Measurements from ENCODE around the gene HNRNPL. TPM values are rescaled to one million over a fixed set of nuclear protein-coding genes. Genes with fewer than 3 reads are reported as not detected.
A peak's percentile ranks its signal among the peaks of the same experiment; 100 is the strongest.
"Not testable (repeated sequence)": the region's sequence is repeated elsewhere in the genome, so short reads cannot be mapped to it uniquely, and the experiment has no call there.

HNRNPL gene
- total RNA-seq, 6 experiments from 2014 or later = 89.5 to 157 (median 102) TPM

DNA sequence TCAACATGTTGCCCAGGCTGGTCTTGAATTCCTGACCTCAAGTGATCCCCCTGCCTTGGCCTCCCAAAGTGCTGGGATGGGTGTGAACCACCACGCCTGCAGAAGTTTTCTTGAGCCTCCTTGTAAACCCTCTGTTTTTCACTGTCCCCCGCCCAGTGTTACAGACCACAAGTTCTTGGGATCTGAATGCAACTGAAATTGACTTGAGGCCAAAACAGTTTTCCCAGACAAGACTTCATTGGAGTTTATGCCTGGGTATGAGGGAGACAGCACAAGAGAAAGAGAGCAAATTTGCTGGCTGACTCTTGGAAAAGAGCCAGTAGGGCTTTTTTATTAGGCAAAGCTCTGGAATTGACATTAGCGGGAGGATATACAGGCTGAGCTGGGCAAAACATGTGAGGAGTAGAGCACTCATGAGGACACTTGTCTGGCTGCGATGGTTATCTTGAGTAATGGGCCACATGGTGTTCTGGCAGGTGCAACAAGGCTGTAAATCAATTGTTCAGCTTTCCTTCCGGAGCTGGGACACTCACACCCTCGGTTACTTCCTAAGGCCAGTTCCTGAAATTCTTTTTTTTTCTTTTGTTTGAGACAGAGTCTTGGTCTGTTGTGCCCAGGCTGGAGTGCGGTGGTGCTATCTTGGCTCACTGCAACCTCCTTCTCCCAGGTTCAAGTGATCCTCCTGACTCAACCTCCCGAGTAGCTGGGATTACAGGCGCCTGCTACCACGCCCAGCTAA, 12.7 kb upstream of the HNRNPL start:
- no peak for DNase-seq
- no peak overlapping the region for H3K27ac ChIP-seq
- H3K4me1 ChIP-seq = peaks cover 0 to 22% (median 0%) of the 10 kb centered on the region in 4 donors
- TF ChIP-seq, protein P1, sequence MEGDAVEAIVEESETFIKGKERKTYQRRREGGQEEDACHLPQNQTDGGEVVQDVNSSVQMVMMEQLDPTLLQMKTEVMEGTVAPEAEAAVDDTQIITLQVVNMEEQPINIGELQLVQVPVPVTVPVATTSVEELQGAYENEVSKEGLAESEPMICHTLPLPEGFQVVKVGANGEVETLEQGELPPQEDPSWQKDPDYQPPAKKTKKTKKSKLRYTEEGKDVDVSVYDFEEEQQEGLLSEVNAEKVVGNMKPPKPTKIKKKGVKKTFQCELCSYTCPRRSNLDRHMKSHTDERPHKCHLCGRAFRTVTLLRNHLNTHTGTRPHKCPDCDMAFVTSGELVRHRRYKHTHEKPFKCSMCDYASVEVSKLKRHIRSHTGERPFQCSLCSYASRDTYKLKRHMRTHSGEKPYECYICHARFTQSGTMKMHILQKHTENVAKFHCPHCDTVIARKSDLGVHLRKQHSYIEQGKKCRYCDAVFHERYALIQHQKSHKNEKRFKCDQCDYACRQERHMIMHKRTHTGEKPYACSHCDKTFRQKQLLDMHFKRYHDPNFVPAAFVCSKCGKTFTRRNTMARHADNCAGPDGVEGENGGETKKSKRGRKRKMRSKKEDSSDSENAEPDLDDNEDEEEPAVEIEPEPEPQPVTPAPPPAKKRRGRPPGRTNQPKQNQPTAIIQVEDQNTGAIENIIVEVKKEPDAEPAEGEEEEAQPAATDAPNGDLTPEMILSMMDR (IDR thresholded peaks at IDR 0.05) = no peak
- TF ChIP-seq POLR2A (IDR thresholded peaks at IDR 0.05) = no peak
- intact Hi-C loops (cut with DNase I) = no loop called here
- ATAC-seq = peak; percentile 15 to 52 (median 40)
- no peaks in the 10 kb centered on the region for H3K36me3 ChIP-seq
- no peaks in the 10 kb centered on the region for H3K9me3 ChIP-seq
- H3K4me3 ChIP-seq = no peak overlapping the region
- WGBS (ENCODE audit: insufficient coverage, low coverage, low lambda C conversion rate, missing lambda C conversion rate) = 54% methylated on average over 10 of the region's 10 CpGs
- H3K27me3 ChIP-seq = no peaks in the 10 kb centered on the region

DNA sequence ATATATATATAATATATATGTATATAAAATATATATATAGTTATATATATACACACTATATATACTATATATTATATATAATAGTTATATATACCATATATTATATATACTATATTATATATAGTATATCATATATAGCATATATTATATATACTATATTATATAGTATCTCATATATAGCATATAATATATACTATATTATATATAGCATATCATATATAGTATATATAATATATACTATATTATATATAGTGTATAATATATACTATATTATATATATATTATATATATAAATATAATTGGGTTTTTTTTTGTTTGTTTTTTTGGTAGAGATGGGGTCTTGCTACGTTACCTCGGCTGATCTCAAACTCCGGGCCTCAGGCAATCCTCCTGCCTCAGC, 11.6 kb upstream of the HNRNPL start:
- intact Hi-C loops (cut with DNase I) = no loop called here
- no peak for DNase-seq
- Histone ChIP-seq H3K36me3 (no peaks in the 10 kb centered on the region), H3K4me1 (peaks cover 0 to 22% (median 0%) of the 10 kb centered on the region in 4 donors), H3K4me3 (no peak overlapping the region), H3K27me3 (no peaks in the 10 kb centered on the region), H3K9me3 (no peaks in the 10 kb centered on the region), H3K27ac (no peak overlapping the region)
- no peak for ATAC-seq
- TF ChIP-seq, protein P1 (IDR thresholded peaks at IDR 0.05) = no peak
- no peak for TF ChIP-seq POLR2A (IDR thresholded peaks at IDR 0.05)
- 92% methylated on average over 3 of the region's 3 CpGs for WGBS (ENCODE audit: insufficient coverage, low coverage, low lambda C conversion rate, missing lambda C conversion rate)

DNA sequence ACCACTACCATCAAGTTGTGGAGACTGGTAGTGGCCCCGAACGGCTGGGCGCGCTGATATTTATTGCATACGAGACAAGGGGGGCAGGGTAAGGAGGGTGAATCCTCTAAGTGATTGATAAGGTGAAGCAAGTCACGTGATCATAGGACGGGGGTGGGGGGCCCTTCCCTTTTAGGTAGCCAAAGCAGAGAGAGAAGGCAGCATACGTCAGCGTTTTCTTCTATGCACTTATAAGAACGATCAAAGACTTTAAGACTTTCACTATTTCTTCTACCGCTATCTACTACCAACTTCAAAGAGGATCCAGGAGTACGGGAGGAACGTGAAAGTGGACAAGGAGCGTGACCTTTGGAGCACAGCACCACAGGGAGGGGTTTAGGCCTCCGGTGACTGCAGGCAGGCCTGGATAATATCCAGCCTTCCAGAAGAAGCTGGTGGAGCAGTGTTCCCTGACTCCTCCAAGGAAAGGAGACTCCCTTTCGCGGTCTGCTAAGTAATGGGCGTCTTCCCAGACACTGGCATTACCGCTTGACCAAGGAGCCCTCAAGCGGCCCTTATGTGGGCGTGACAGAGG, 9.9 kb upstream of the HNRNPL start:
- WGBS (ENCODE audit: insufficient coverage, low coverage, low lambda C conversion rate, missing lambda C conversion rate) = 48% methylated on average over 11 of the region's 21 CpGs
- H3K9me3 ChIP-seq; H3K27ac ChIP-seq; H3K27me3 ChIP-seq; intact Hi-C loops (cut with DNase I); H3K36me3 ChIP-seq; H3K4me3 ChIP-seq; DNase-seq; ATAC-seq: not testable (repeated sequence)
- peaks cover 0 to 16% (median 0%) of the 10 kb centered on the region in 4 donors for H3K4me1 ChIP-seq

DNA sequence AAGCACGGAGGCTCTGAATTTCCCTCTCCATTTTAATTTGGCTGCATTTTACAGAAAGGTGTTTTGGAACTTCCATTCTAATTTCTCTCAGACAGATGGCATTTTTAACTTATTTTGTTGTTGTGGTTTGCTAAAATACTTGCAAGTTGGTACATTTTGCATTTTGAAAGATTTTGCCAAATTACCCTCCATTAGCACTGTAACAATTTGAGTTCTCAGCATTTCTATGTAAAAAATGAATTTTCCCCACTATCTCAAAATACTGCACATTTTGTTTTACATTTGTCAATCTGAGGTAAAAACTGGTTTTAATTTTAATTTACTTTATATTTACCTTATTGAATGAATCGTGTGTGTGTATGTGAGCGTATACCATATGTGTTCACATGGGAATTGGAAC, 7.0 kb upstream of the HNRNPL start:
- TF ChIP-seq, protein P1 (IDR thresholded peaks at IDR 0.05) = no peak
- no peak for TF ChIP-seq POLR2A (IDR thresholded peaks at IDR 0.05)
- H3K27ac ChIP-seq = no peak overlapping the region
- intact Hi-C loops (cut with DNase I) = no loop called here
- DNase-seq (no peak), ATAC-seq (no peak)
- WGBS (ENCODE audit: insufficient coverage, low coverage, low lambda C conversion rate, missing lambda C conversion rate) = 76% methylated on average over 3 of the region's 3 CpGs
- H3K4me3 ChIP-seq = no peak overlapping the region
- H3K9me3 ChIP-seq = no peaks in the 10 kb centered on the region
- no peaks in the 10 kb centered on the region for H3K36me3 ChIP-seq
- no peaks in the 10 kb centered on the region for H3K27me3 ChIP-seq
- H3K4me1 ChIP-seq = peaks cover 0 to 2% (median 0%) of the 10 kb centered on the region in 4 donors

DNA sequence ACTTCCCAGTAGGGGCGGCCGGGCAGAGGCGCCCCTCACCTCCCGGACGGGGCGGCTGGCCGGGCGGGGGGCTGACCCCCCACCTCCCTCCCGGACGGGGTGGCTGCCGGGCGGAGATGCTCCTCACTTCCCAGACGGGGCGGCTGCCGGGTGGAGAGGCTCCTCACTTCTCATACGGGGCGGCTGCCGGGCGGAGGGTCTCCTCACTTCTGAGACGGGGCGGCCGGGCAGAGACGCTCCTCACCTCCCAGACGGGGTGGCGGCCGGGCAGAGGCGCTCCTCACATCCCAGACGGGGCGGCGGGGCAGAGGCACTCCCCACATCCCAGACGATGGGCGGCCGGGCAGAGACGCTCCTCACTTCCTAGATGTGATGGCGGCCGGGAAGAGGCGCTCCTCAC, 6.0 kb upstream of the HNRNPL start:
- intact Hi-C loops (cut with DNase I); DNase-seq: not testable (repeated sequence)

DNA sequence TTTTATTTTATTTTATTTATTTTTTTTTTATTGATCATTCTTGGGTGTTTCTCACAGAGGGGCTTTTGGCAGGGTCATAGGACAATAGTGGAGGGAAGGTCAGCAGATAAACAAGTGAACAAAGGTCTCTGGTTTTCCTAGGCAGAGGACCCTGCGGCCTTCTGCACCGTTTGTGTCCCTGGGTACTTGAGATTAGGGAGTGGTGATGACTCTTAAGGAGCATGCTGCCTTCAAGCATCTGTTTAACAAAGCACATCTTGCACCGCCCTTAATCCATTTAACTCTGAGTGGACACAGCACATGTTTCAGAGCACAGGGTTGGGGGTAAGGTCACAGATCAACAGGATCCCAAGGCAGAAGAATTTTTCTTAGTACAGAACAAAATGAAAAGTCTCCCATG, 5.2 kb upstream of the HNRNPL start:
- H3K4me3 ChIP-seq; H3K4me1 ChIP-seq; H3K27me3 ChIP-seq; DNase-seq; ATAC-seq; H3K36me3 ChIP-seq; intact Hi-C loops (cut with DNase I); H3K9me3 ChIP-seq; H3K27ac ChIP-seq: not testable (repeated sequence)
- WGBS (ENCODE audit: insufficient coverage, low coverage, low lambda C conversion rate, missing lambda C conversion rate) = 60% methylated on average over 3 of the region's 3 CpGs

More for the DNA sequence above, 6.0 kb upstream of the HNRNPL start:
- WGBS (ENCODE audit: insufficient coverage, low coverage, low lambda C conversion rate, missing lambda C conversion rate) = no CpG with 5 or more reads among the region's 37 CpGs
- ATAC-seq, H3K27me3 ChIP-seq, H3K4me1 ChIP-seq, H3K4me3 ChIP-seq, H3K36me3 ChIP-seq, H3K27ac ChIP-seq, H3K9me3 ChIP-seq: not testable (repeated sequence)
